Thoracic aorta (tissue), 2 donors: ENCODE measurements around the gene KRT12. TPM values are rescaled to one million over a fixed set of nuclear protein-coding genes. Genes with fewer than 3 reads are reported as not detected.

Source experiments
- ATAC-seq: fragments of 150-250 bp; one replicate; pipeline ENCODE4 v1.8.0; 2017; ENCODE audit warnings: low read depth; ENCODE audit not compliant: insufficient number of reproducible peaks, low FRiP score
- DNase-seq: peaks from one replicate; pipeline ENCODE4 v3.0.0-alpha.2; 2020; ENCODE audit warnings: low spot score
- H3K27ac ChIP-seq, 2 donors: fragments of 200-600 bp; sonication (generic); 1 replicate in 1 of 2; 2 replicates in 1 of 2; pipeline ENCODE4 v1.5.1; 2016; ENCODE audit warnings: mild to moderate bottlenecking in 2 of 2, moderate library complexity in 2 of 2
- H3K27me3 ChIP-seq: fragments of 200-600 bp; sonication (generic); replicated peaks from 2 replicates; pipeline ENCODE4 v1.6.0; 2016; ENCODE audit warnings: mild to moderate bottlenecking; ENCODE audit not compliant: insufficient read depth
- H3K36me3 ChIP-seq: fragments of 200-600 bp; sonication (generic); one replicate; pipeline ENCODE4 v1.5.1; 2016
- H3K4me1 ChIP-seq, 2 donors: fragments of 200-600 bp; sonication (generic); 1 replicate in 1 of 2; 2 replicates in 1 of 2; pipeline versions ENCODE4 v1.5.1 to v1.6.0; 2016; ENCODE audit warnings: low read depth in 2 of 2, mild to moderate bottlenecking in 1 of 2; ENCODE audit not compliant: control insufficient read depth in 1 of 2
- H3K4me3 ChIP-seq: fragments of 200-600 bp; sonication (generic); 2 replicates; pipeline ENCODE4 v1.5.1; 2016; ENCODE audit warnings: mild to moderate bottlenecking
- H3K9me3 ChIP-seq: fragments of 200-600 bp; sonication (generic); 2 replicates; pipeline ENCODE4 v1.5.1; 2016
- total RNA-seq, 2 donors: library from RNA; depleted of rRNA; stranded (reverse); fragments of >200 nt; gene quantifications; one replicate each; pipeline versions ENCODE4 v1.1.0 to v1.2.3, GENCODE V29; 2016
- TF ChIP-seq, protein P1 (sequence below): fragments of 200-600 bp; sonication (generic); IDR thresholded peaks from one replicate; pipeline ENCODE4 v1.5.1; 2019; ENCODE audit warnings: antibody characterized with exemption

Gene KRT12
- total RNA-seq, 2 donors from 2014 or later = not detected

GRCh38 chr17:40844671-40845107 lies 22.3 kb downstream of the KRT12 start:
- Histone ChIP-seq H3K27ac (no peak overlapping the region), H3K4me3 (no peak overlapping the region), H3K4me1 (no peaks in the 10 kb centered on the region), H3K36me3 (no peaks in the 10 kb centered on the region), H3K27me3 (no peaks in the 10 kb centered on the region), H3K9me3 (no peaks in the 10 kb centered on the region)
- TF ChIP-seq, protein P1, sequence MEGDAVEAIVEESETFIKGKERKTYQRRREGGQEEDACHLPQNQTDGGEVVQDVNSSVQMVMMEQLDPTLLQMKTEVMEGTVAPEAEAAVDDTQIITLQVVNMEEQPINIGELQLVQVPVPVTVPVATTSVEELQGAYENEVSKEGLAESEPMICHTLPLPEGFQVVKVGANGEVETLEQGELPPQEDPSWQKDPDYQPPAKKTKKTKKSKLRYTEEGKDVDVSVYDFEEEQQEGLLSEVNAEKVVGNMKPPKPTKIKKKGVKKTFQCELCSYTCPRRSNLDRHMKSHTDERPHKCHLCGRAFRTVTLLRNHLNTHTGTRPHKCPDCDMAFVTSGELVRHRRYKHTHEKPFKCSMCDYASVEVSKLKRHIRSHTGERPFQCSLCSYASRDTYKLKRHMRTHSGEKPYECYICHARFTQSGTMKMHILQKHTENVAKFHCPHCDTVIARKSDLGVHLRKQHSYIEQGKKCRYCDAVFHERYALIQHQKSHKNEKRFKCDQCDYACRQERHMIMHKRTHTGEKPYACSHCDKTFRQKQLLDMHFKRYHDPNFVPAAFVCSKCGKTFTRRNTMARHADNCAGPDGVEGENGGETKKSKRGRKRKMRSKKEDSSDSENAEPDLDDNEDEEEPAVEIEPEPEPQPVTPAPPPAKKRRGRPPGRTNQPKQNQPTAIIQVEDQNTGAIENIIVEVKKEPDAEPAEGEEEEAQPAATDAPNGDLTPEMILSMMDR = no peak
- DNase-seq = no peak
- ATAC-seq = no peak

DNA sequence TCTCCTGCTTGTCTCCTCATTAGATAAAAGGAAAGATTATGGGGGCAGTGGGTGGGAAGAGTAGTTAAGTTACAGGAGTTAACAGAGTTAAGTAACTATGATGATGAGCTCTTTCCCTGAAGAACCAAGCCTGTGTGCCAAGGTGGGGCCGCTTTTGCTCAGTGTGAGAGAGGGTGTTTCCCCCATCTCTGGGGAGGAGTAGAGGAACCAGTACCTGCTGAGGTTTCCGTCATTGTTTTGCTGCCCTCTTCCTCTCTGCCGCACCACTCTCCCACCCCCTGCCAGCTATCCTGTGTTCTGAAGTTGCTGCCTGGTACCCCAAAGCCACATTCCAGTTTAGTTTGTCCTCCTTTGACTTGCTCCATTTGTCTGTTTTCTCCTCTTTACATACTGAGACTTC lies 23.8 kb downstream of the KRT12 start:
- no peaks in the 10 kb centered on the region for H3K36me3 ChIP-seq
- no peak for ATAC-seq
- H3K27me3 ChIP-seq = no peaks in the 10 kb centered on the region
- H3K9me3 ChIP-seq = no peaks in the 10 kb centered on the region
- no peaks in the 10 kb centered on the region for H3K4me1 ChIP-seq
- no peak overlapping the region for H3K27ac ChIP-seq
- TF ChIP-seq, protein P1 = no peak
- H3K4me3 ChIP-seq = no peak overlapping the region
- DNase-seq = no peak

- ATAC-seq = no peak
- no peaks in the 10 kb centered on the region for H3K27me3 ChIP-seq
- H3K4me3 ChIP-seq = no peak overlapping the region
- TF ChIP-seq, protein P1 = no peak
- no peaks in the 10 kb centered on the region for H3K9me3 ChIP-seq
- H3K27ac ChIP-seq = no peak overlapping the region
- no peak for DNase-seq
- H3K36me3 ChIP-seq = no peaks in the 10 kb centered on the region
- H3K4me1 ChIP-seq = no peaks in the 10 kb centered on the region
These were observed 25.8 kb downstream of the KRT12 start for GRCh38 chr17:40841246-40841645.

GRCh38 chr17:40839194-40839593 lies 27.8 kb downstream of the KRT12 start:
- no peaks in the 10 kb centered on the region for H3K4me1 ChIP-seq
- H3K9me3 ChIP-seq = no peaks in the 10 kb centered on the region
- H3K36me3 ChIP-seq = no peaks in the 10 kb centered on the region
- TF ChIP-seq, protein P1 = no peak
- H3K27me3 ChIP-seq = no peaks in the 10 kb centered on the region
- no peak overlapping the region for H3K4me3 ChIP-seq
- ATAC-seq = no peak
- DNase-seq = no peak
- no peak overlapping the region for H3K27ac ChIP-seq

GRCh38 chr17:40836020-40836419 lies 31.0 kb downstream of the KRT12 start:
- Histone ChIP-seq H3K27ac (no peak overlapping the region), H3K4me3 (no peak overlapping the region), H3K27me3 (no peaks in the 10 kb centered on the region), H3K4me1 (peaks cover 6 to 26% of the 10 kb centered on the region in 2 donors), H3K36me3 (no peaks in the 10 kb centered on the region), H3K9me3 (no peaks in the 10 kb centered on the region)
- DNase-seq = no peak
- no peak for ATAC-seq
- TF ChIP-seq, protein P1 = no peak
